ENCODE results near the gene LHX4.

Gene LHX4

DNA sequence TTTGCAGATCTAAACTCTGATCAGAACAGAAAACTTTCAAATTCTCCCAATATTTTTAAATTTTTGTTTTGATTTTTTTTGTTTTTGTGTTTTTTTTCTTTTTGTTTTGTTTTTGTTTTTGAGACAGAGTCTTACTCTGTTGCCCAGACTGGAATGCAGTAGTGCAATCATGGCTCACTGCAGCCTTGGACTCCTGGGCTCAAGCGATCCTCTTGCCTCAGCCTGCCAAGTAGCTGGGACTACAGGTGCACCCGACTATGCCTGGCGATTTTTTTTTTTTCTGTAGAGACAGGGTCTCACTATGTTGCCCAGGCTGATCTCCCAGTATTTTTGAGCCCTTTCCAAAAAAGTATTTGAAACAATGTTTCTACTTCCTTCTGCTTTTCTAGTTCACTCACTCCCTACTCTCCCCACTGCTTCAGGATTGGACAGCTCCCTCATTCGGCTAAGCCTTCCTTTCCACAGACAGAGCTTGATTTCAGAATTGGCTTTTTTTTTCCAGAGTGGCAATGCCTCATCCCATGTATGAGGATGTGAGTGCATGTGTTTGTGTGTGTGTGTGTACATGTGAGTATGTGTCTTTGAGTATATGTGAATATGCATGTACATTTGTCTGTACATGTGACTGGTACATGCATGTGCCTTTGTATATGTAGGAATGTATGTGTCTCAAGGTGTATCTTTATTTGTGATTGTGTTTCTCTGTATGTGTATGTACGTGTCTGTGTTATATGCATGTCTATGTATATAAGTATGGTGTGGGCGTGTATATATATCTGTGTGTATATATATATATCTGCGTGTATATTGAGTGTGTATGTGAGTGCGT, 11.9 kb downstream of the LHX4 start:
- Histone ChIP-seq H3K27me3 (peaks cover 60% of the 10 kb centered on the region), H3K36me3 (no peaks in the 10 kb centered on the region), H3K9me3 (no peaks in the 10 kb centered on the region), H3K4me3 (ENCODE audit: low read depth, low read length) (no peak overlapping the region), H3K4me1 (no peaks in the 10 kb centered on the region)
- TF ChIP-seq CTCF (IDR thresholded peaks at IDR 0.05; ENCODE audit: low read depth, low read length), result no peak
- DNase-seq, result no peak

DNA sequence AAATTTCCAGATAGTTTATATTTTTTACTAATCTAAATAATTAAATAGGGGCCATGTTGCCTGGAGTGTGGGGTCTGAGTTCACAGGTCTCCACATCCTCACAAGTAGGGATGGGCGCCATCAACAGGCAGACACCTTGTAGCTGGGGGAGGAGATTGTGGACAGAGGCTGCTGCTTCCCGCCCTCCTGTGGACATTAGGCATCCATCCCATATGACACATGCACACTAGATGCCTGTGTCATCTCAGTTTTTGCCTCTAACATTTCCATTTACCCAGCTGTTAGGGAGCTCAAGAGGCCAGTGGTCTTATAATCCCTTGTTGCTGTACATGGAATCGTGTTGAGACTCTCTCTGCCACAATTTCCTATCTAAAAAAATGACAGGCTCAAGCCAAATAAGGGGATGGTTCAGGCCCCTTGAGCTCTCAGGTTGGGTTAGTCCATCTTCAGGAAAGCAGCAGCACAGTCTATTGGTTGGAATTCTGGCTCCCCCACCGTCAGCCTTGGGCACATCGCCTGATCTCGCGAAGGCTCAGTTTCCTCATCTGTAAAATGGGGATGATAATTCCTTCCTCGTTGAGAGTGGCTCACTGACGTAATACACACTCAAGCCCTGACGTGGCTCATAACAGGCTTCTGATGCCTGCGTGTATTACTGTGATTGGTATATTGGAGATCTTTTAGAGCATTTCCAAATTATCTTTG, 13.6 kb downstream of the LHX4 start:
- no peak for DNase-seq
- H3K9me3 ChIP-seq, result no peaks in the 10 kb centered on the region
- no peak overlapping the region for H3K4me3 ChIP-seq (ENCODE audit: low read depth, low read length)
- peaks cover 43% of the 10 kb centered on the region for H3K27me3 ChIP-seq
- H3K36me3 ChIP-seq, result no peaks in the 10 kb centered on the region
- no peaks in the 10 kb centered on the region for H3K4me1 ChIP-seq
- TF ChIP-seq CTCF (IDR thresholded peaks at IDR 0.05; ENCODE audit: low read depth, low read length), result 0 out of 2 replicates have a peak, but pooled peaks have one; percentile 8

DNA sequence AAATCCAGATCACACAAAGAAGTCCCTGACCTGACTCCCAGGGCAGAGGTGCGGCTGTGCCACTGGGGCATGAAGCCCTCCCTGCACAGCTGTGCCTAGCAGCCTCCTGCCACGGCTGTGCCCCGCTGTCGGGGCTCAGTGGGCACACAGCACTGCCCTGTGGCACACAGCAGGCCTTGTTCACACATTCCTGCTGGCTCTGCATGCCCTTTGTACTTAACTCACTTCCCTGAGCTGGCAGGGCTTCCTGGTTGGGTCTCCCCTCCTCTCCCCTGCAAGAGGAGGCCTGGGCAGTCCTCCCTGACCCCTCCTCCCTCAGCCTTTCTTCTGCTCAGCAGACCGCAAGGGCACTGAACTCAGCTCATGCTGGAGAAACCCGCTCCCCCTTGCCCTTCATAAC, 14.8 kb downstream of the LHX4 start:
- Histone ChIP-seq H3K27me3 (peaks cover 31% of the 10 kb centered on the region), H3K9me3 (no peaks in the 10 kb centered on the region), H3K4me3 (ENCODE audit: low read depth, low read length) (no peak overlapping the region), H3K36me3 (no peaks in the 10 kb centered on the region), H3K4me1 (no peaks in the 10 kb centered on the region)
- no peak for DNase-seq
- no peak for TF ChIP-seq CTCF (IDR thresholded peaks at IDR 0.05; ENCODE audit: low read depth, low read length)

DNA sequence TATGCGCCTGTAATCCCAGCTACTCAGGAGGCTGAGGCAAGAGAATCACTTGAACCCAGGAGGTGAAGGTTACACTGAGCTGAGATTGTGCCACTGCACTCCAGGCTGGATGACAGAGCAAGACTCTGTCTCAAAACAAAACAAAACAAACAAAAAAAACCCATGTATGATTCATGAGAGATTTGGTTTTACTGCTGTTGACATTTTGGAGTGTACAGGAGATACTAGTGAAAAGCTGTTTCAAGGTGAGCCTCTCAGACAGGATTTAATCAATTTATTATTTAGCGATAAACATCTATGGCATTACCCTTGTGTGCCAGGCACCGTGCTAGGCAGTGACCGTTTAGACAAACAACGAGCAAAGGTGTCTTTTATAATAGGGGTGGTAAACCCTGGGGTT, 16.5 kb downstream of the LHX4 start:
- TF ChIP-seq CTCF (IDR thresholded peaks at IDR 0.05; ENCODE audit: low read depth, low read length), result no peak
- no peak for DNase-seq
- no peak overlapping the region for H3K4me3 ChIP-seq (ENCODE audit: low read depth, low read length)

DNA sequence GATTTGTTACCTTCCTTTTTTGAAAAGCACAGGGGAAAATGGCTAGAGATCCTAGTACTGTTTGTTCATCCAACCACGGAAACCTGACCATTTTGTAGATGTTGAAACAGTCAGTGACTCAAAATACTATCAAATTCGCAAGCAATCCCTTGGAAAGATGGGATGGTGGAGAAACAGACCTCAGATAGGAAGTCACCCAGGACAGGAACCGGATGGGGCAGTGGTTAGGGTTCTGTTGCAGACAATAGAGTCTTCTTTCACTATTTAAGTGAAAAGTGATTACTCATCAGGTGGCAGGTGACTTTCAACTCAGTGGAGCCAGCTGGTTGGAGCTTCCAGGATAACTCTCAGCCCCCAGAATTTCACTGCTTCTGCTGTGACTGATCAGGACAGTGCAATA, 17.0 kb downstream of the LHX4 start:
- H3K9me3 ChIP-seq, result no peaks in the 10 kb centered on the region
- TF ChIP-seq CTCF (IDR thresholded peaks at IDR 0.05; ENCODE audit: low read depth, low read length), result no peak

More for the DNA sequence above, 16.5 kb downstream of the LHX4 start:
- H3K27me3 ChIP-seq, result peaks cover 14% of the 10 kb centered on the region
- H3K36me3 ChIP-seq, result no peaks in the 10 kb centered on the region
- no peaks in the 10 kb centered on the region for H3K9me3 ChIP-seq
- no peaks in the 10 kb centered on the region for H3K4me1 ChIP-seq

GRCh38 chr1:180247580-180247979, 17.5 kb downstream of the LHX4 start:
- Histone ChIP-seq H3K27me3 (peaks cover 4% of the 10 kb centered on the region), H3K4me3 (ENCODE audit: low read depth, low read length) (no peak overlapping the region), H3K36me3 (no peaks in the 10 kb centered on the region), H3K4me1 (no peaks in the 10 kb centered on the region), H3K9me3 (no peaks in the 10 kb centered on the region)
- no peak for DNase-seq
- TF ChIP-seq CTCF (IDR thresholded peaks at IDR 0.05; ENCODE audit: low read depth, low read length), result no peak

More for the DNA sequence above, 17.0 kb downstream of the LHX4 start:
- DNase-seq, result no peak
- H3K36me3 ChIP-seq, result no peaks in the 10 kb centered on the region
- no peaks in the 10 kb centered on the region for H3K4me1 ChIP-seq
- H3K4me3 ChIP-seq (ENCODE audit: low read depth, low read length), result no peak overlapping the region
- H3K27me3 ChIP-seq, result peaks cover 9% of the 10 kb centered on the region

Data from BE2C (cell line).